Measurements from ENCODE around the gene GALNT18. TPM values are rescaled to one million over a fixed set of nuclear protein-coding genes. Genes with fewer than 3 reads are reported as not detected.

The GALNT18 gene
- total RNA-seq, 1 experiment from 2014 or later = 1.7 TPM

- H3K79me1 ChIP-seq (ENCODE audit: insufficient read depth, low read depth, low read length, poor library complexity, severe bottlenecking) = no peaks in the 10 kb centered on the region
- no peak overlapping the region for H3T11ph ChIP-seq (ENCODE audit: low read length)
- no peak overlapping the region for H3K4ac ChIP-seq (ENCODE audit: low read depth, low read length)
- H2BK12ac ChIP-seq (ENCODE audit: insufficient read length, low read depth, low read length) = no peak overlapping the region
- no peak overlapping the region for H2AFZ ChIP-seq (ENCODE audit: low read length)
- no peaks in the 10 kb centered on the region for H3K9me3 ChIP-seq (ENCODE audit: control insufficient read depth, low read depth, low read length)
- H4K91ac ChIP-seq (ENCODE audit: insufficient read length, low read depth, low read length) = no peak overlapping the region
- no peak overlapping the region for H3K18ac ChIP-seq (ENCODE audit: insufficient read length, low read depth, low read length)
- no CpG with 5 or more reads among the region's 2 CpGs for WGBS (ENCODE audit: extremely low coverage, insufficient read length, low lambda C conversion rate)
- no peaks in the 10 kb centered on the region for H3K27me3 ChIP-seq (ENCODE audit: insufficient read depth, low read length)
- no peaks in the 10 kb centered on the region for H3K4me1 ChIP-seq (ENCODE audit: insufficient read depth, low read length)
- no peak overlapping the region for H2BK120ac ChIP-seq (ENCODE audit: low read depth, low read length, poor library complexity, severe bottlenecking)
- no peak overlapping the region for H3K23ac ChIP-seq (ENCODE audit: insufficient read length, low read depth, low read length)
- no peaks in the 10 kb centered on the region for H4K20me1 ChIP-seq (ENCODE audit: control insufficient read depth, insufficient read depth, insufficient read length)
- no peak overlapping the region for H2AK5ac ChIP-seq (ENCODE audit: insufficient read length, low read length)
- H3K56ac ChIP-seq (ENCODE audit: insufficient read length, low read depth, low read length) = no peak overlapping the region
- Mint-ChIP-seq H3K27ac (no peak overlapping the region), H3K9me3 (no peaks in the 10 kb centered on the region), H3K4me3 (no peak overlapping the region), H3K27me3 (ENCODE audit: low read depth) (peaks cover 6% of the 10 kb centered on the region), H3K4me1 (peaks cover 4 to 8% of the 10 kb centered on the region in 2 experiments; a peak in 3 of 4 replicates), H3K36me3 (ENCODE audit: insufficient read depth in 1 of 3, low read depth in 3 of 3) (no peaks in the 10 kb centered on the region)
- H2BK20ac ChIP-seq (ENCODE audit: low read depth, low read length, poor library complexity, severe bottlenecking) = no peak overlapping the region
- H3K23me2 ChIP-seq (ENCODE audit: insufficient read length, low read depth, low read length, poor library complexity, severe bottlenecking) = no peaks in the 10 kb centered on the region
- H2BK15ac ChIP-seq (ENCODE audit: low read depth, low read length) = no peak overlapping the region
- TF ChIP-seq CTCF (conservative IDR thresholded peaks at IDR 0.05) = no peak
- no peak overlapping the region for H2BK5ac ChIP-seq (ENCODE audit: insufficient read length, low read length)
- H4K5ac ChIP-seq (ENCODE audit: insufficient read length, low read depth, low read length) = no peak overlapping the region
- no peak overlapping the region for H3K9ac ChIP-seq (ENCODE audit: extremely low read depth, insufficient read length, low read length)
- H3K79me2 ChIP-seq (ENCODE audit: insufficient read depth, low read length) = no peaks in the 10 kb centered on the region
- DNase-seq = no peak
- H3K4me2 ChIP-seq (ENCODE audit: insufficient read depth, insufficient read length, low read length) = no peak overlapping the region
- H3K14ac ChIP-seq (ENCODE audit: insufficient read depth, low read length) = 0 out of 2 replicates have a peak overlapping the region, but pooled peaks have one; percentile 43
- no peak overlapping the region for H3K27ac ChIP-seq (ENCODE audit: insufficient read length, low read depth, low read length)
- H4K8ac ChIP-seq (replicated peaks; ENCODE audit: insufficient read length, low read depth, low read length) = no peak overlapping the region
Measured at GRCh38 chr11:11309906-11310305, 311.9 kb downstream of the GALNT18 start.
